GM12875 (cell line): ENCODE data around the gene ZNF236.

Source experiments
- H3K4me3 ChIP-seq: one replicate; pipeline ENCODE4 v1.5.1; 2011; ENCODE audit warnings: low read depth, low read length, control low read depth
- TF ChIP-seq, protein P1 (sequence below): IDR thresholded peaks from 2 replicates; pipeline ENCODE4 v1.5.1; 2011; ENCODE audit warnings: low read depth, mild to moderate bottlenecking, control low read depth, inconsistent platforms, low read length, moderate library complexity, borderline replicate concordance; ENCODE audit not compliant: insufficient read depth

The ZNF236 gene

DNA sequence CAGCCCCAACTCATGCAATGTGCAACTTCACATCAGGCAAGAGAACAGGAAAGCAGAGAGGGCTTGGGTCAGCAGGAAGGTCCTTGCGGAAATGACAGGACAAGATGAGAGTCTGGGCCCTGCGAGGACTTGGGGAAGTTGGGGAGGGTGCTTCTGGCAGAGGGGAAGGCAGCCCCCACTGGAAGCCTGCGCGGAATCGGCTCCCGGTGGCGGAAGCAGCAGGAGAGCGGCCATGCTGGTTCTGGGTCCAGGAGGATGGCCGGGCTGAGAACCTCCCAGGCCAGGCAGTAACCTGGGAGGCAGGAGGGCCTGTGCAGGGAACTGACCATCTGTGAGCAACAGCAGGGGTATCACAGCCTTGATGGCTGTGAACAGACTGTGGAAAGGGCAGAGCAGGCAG lies 197.3 kb downstream of the ZNF236 start:
- no peak overlapping the region for H3K4me3 ChIP-seq
- TF ChIP-seq, protein P1, sequence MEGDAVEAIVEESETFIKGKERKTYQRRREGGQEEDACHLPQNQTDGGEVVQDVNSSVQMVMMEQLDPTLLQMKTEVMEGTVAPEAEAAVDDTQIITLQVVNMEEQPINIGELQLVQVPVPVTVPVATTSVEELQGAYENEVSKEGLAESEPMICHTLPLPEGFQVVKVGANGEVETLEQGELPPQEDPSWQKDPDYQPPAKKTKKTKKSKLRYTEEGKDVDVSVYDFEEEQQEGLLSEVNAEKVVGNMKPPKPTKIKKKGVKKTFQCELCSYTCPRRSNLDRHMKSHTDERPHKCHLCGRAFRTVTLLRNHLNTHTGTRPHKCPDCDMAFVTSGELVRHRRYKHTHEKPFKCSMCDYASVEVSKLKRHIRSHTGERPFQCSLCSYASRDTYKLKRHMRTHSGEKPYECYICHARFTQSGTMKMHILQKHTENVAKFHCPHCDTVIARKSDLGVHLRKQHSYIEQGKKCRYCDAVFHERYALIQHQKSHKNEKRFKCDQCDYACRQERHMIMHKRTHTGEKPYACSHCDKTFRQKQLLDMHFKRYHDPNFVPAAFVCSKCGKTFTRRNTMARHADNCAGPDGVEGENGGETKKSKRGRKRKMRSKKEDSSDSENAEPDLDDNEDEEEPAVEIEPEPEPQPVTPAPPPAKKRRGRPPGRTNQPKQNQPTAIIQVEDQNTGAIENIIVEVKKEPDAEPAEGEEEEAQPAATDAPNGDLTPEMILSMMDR, result no peak
